ENCODE results near the gene SPCS2. TPM values are rescaled to one million over a fixed set of nuclear protein-coding genes. Genes with fewer than 3 reads are reported as not detected.

SPCS2 gene
- total and polyA plus RNA-seq, 4 donors, result 80.9 to 169 (median 129) TPM

DNA sequence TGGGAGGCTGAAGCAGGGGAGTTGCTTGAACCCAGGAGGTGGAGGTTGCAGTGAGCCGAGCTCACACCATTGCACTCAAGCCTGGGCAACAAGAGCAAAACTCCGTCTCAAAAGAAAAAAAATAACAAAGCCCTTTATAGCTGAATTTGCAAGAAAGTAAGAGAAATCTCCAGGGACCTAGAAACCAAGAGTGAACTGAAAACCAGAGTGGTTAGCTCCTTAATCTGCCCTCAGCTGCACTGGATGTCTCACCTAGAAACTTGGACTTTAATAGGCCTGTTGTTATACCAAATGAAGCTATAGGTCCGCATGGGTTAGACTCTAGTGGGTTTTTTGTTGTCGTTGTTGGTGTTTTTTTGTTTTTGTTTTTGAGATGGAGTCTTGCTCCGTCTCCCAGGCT, 43.8 kb downstream of the SPCS2 start:
- no peak for TF ChIP-seq CTCF (IDR thresholded peaks at IDR 0.05; ENCODE audit: control extremely low read depth, extremely low read depth)
- Histone ChIP-seq H3K9me3 (ENCODE audit: control insufficient read depth in 4 of 4, insufficient read depth in 3 of 4, low read length in 3 of 4) (no peaks in the 10 kb centered on the region), H3K9ac (ENCODE audit: insufficient read depth in 1 of 2, low read length in 2 of 2) (no peak overlapping the region), H3K27me3 (ENCODE audit: control insufficient read depth in 3 of 3, insufficient read depth in 3 of 3, low read length in 2 of 3) (no peaks in the 10 kb centered on the region), H3K4me1 (ENCODE audit: control insufficient read depth in 5 of 5, insufficient read depth in 5 of 5, low read length in 5 of 5) (peaks cover 0 to 6% (median 3%) of the 10 kb centered on the region in 5 donors), H3K4me3 (no peak overlapping the region), H3K36me3 (ENCODE audit: control insufficient read depth in 4 of 4, insufficient read depth in 4 of 4, low read length in 4 of 4) (peaks cover 4 to 13% (median 6%) of the 10 kb centered on the region in 4 donors), H3K27ac (ENCODE audit: low read depth in 1 of 2, low read length in 1 of 2) (no peak overlapping the region)
- ATAC-seq (ENCODE audit: insufficient read depth, low FRiP score), result no peak
- no peak for DNase-seq
- WGBS, 2 donors, result 96 to 97% methylated on average over 5 of the region's 5 CpGs

DNA sequence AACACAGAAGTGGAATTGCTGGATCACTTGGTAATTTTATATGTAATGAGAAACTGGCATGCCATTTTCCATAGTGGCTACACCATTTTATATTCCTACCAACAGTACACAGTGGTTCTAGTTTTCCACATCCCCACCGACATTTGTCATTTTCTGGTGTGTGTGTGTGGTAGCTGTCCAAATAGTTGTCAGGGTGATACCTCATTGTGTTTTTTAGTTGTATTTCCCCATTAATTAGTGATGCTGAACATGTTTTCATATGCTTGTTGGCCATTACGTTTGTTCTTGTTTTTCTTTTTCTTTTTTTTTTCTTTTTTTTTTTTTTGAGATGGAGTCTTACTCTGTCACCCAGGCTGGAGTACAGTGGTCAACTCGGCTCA, 51.9 kb downstream of the SPCS2 start:
- no peak for TF ChIP-seq CTCF (IDR thresholded peaks at IDR 0.05; ENCODE audit: control extremely low read depth, extremely low read depth)
- Histone ChIP-seq H3K9me3 (ENCODE audit: control insufficient read depth in 4 of 4, insufficient read depth in 3 of 4, low read length in 3 of 4) (no peaks in the 10 kb centered on the region), H3K27me3 (ENCODE audit: control insufficient read depth in 3 of 3, insufficient read depth in 3 of 3, low read length in 2 of 3) (no peaks in the 10 kb centered on the region), H3K9ac (ENCODE audit: insufficient read depth in 1 of 2, low read length in 2 of 2) (no peak overlapping the region), H3K4me1 (ENCODE audit: control insufficient read depth in 5 of 5, insufficient read depth in 5 of 5, low read length in 5 of 5) (no peaks in the 10 kb centered on the region), H3K4me3 (no peak overlapping the region), H3K27ac (ENCODE audit: low read depth in 1 of 2, low read length in 1 of 2) (no peak overlapping the region), H3K36me3 (ENCODE audit: control insufficient read depth in 4 of 4, insufficient read depth in 4 of 4, low read length in 4 of 4) (peaks cover 4 to 8% (median 6%) of the 10 kb centered on the region in 4 donors)
- DNase-seq (no peak), ATAC-seq (ENCODE audit: insufficient read depth, low FRiP score) (no peak)
- 95 to 97% methylated on average over 3 of the region's 3 CpGs for WGBS, 2 donors

DNA sequence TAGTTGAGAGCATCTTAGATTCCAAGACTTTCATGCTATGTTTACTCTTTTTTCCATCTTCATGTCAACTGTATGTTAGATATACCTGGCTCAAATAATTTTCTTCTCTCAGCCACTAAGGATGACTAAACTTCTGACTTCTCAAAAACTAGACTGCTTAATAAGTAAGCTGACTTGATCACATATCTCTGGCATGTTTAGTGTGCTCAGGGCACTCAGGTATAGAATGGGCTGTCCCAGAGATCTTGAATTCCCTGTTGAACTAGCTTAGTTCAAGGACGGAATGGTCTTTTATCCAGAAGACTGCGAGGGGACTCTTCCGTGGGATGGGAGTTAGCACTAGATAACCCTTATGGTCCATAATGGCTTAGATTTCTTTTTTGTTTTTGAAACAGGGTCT, 52.6 kb downstream of the SPCS2 start:
- H3K27ac ChIP-seq (ENCODE audit: low read depth in 1 of 2, low read length in 1 of 2), result no peak overlapping the region
- H3K27me3 ChIP-seq (ENCODE audit: control insufficient read depth in 3 of 3, insufficient read depth in 3 of 3, low read length in 2 of 3), result no peaks in the 10 kb centered on the region
- ATAC-seq (ENCODE audit: insufficient read depth, low FRiP score) (no peak), DNase-seq (no peak)
- 86% methylated on average over 3 of the region's 3 CpGs for WGBS, 2 donors
- H3K4me1 ChIP-seq (ENCODE audit: control insufficient read depth in 5 of 5, insufficient read depth in 5 of 5, low read length in 5 of 5), result no peaks in the 10 kb centered on the region
- H3K4me3 ChIP-seq, result no peak overlapping the region
- H3K9me3 ChIP-seq (ENCODE audit: control insufficient read depth in 4 of 4, insufficient read depth in 3 of 4, low read length in 3 of 4), result no peaks in the 10 kb centered on the region
- peaks cover 5 to 12% (median 11%) of the 10 kb centered on the region in 4 donors for H3K36me3 ChIP-seq (ENCODE audit: control insufficient read depth in 4 of 4, insufficient read depth in 4 of 4, low read length in 4 of 4)
- no peak for TF ChIP-seq CTCF (IDR thresholded peaks at IDR 0.05; ENCODE audit: control extremely low read depth, extremely low read depth)
- no peak overlapping the region for H3K9ac ChIP-seq (ENCODE audit: insufficient read depth in 1 of 2, low read length in 2 of 2)

DNA sequence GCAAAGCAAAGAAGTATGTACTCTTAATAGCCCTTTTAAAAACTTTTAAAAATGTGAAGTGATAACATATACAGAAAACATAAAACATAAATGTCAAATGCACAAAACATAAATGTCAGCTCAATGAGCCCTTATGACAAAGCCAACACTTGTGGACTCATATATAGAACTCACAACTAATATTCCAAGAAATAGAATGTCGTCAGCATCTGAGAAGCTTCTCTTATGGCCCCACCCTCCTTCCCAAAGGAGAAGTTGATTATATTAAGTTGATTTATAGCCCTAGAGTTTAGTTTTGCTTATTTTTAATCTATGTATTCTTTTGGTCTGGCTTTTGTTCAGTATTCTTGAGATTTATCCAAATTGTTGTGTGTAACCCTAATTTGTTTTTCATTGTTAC, 53.5 kb downstream of the SPCS2 start:
- ATAC-seq (ENCODE audit: insufficient read depth, low FRiP score), result no peak
- Histone ChIP-seq H3K27me3 (ENCODE audit: control insufficient read depth in 3 of 3, insufficient read depth in 3 of 3, low read length in 2 of 3) (no peaks in the 10 kb centered on the region), H3K4me3 (no peak overlapping the region), H3K9me3 (ENCODE audit: control insufficient read depth in 4 of 4, insufficient read depth in 3 of 4, low read length in 3 of 4) (no peaks in the 10 kb centered on the region), H3K9ac (ENCODE audit: insufficient read depth in 1 of 2, low read length in 2 of 2) (no peak overlapping the region), H3K4me1 (ENCODE audit: control insufficient read depth in 5 of 5, insufficient read depth in 5 of 5, low read length in 5 of 5) (no peaks in the 10 kb centered on the region), H3K27ac (ENCODE audit: low read depth in 1 of 2, low read length in 1 of 2) (no peak overlapping the region), H3K36me3 (ENCODE audit: control insufficient read depth in 4 of 4, insufficient read depth in 4 of 4, low read length in 4 of 4) (peaks cover 9 to 15% (median 13%) of the 10 kb centered on the region in 4 donors)
- TF ChIP-seq CTCF (IDR thresholded peaks at IDR 0.05; ENCODE audit: control extremely low read depth, extremely low read depth), result no peak
- no peak for DNase-seq
- 83 to 89% methylated on average over 1 of the region's 1 CpG for WGBS, 2 donors
